GM18868 (cell line): ENCODE data around the gene LRMDA.

Experiments
- ATAC-seq: cut with Tn5 transposase; IDR thresholded peaks from one replicate; pipeline ENCODE4 v1.9.1; 2021; ENCODE audit warnings: mild to moderate bottlenecking, moderate library complexity; ENCODE audit not compliant: unreplicated experiment

LRMDA gene

DNA sequence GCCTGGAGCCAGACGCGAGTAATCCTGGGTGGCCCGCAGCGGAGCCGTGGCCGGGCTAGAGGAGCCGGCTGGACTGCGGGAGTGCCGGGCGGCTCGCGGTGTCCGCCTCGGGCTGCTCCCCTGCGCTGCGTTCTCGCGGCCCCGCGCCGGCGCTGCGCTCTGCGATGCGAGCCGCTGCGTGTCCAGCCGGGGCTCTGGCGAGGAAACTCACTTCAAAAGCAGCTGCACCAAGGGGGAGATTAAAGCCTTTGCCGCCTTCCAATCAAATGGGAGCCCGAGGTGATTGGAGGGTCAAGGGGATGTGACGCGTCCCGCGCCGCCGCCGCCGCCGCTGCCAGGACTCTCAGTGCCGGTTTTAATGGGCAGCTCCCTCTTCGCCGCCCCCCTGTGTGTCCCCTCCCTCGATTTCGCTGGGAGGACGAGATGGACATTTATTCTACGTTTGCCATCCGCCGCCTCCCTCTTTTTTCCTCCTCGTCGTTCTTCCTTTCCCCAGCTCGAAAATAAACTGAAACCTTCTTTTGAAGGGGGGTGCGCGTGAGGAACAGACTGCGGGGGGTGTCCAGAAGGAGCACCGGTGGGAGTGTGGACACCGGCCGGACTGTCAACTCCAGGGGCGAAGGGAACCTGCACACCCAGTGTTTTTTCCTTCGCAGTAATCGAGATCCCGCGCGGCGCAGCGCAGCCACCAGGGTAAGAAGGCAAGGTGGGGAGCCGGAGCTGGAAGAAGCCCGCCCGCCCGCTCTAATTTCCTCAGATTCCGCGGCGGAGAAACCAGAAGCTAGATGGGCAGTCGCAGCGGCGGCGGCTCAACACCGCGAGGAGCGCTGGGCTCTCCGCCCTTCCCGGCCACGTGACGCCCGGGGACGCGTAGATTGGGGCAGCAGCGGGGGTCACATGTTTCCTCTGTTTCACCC lies 29.6 kb upstream of the LRMDA start, which contains the start of gene ZNF503:
Gene ZNF503 (minus strand): TSS at position 196 of the 917 bp plus-strand sequence. CDS start 345 bp downstream, outside the sequence.
- peak; percentile 70 for ATAC-seq

DNA sequence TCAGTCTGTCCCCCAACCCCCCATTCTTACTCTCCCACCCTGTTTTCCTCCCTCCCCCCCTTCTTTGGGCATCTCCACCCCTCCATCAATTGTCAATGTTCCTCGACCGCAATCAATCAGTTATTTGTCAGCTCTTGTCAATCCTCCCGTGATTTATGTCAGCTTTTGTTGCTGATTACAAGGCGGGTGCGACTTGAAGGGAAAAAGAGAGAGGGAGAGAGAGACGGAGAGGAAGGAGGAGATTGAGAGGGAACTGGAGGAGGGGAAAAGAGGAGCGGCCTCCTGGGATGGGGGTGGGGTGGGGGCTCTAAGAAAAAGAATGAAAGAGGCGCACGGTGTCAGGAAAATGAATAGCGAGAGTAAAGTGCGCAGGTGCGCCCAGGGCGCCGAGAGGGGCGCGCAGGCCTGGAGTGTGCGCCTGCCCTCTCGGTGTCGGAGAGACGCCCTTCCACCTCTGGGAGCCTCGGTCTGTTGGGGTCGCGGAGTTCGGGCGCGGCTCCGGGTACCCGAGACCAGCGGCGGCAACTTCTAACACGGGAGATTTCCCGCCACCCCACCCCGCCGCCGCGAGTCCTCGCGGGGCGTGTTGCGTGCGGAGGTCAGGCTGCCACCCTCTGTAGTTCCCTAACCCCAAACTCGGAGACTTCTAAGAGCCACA lies 28.8 kb upstream of the LRMDA start:
- no peak for ATAC-seq

DNA sequence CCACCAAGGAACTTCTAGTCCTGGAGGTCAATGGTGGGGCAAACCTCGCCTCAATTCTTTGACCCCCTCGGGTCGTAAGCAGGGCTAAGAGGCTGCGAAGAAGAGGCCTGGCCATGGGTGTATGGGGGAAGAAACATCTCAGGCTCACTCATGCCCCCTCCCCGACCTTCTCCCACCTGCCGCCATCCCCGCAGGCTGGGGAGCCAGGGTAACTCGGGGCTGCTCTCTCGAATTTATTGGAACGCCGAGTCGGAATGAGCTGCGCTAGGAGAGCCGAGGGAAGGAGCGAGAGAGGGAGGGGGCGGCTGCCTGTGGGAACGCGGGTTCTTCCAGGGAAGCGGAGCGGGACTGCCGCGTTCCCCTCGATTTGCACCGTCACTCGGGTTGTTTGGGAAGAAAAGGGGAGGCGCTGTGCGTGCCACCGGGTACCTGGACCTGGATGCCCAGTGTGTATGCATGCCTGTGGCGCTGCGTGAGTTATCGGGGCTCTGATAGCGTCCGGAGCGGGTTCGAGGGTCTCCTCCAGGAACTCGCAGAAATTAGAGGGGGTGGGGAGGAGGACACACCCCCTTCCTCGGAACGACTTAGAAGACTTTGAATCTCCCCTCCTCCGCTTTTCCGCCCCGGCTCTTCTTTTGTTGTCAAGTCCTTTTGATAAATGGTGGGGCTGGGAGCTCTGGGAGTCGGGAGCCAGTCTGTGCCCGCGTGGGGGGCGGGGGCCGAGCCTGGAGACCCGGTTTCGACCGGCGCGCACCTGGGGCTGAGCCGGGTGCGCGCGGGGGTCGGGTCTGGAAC lies 28.1 kb upstream of the LRMDA start:
- no peak for ATAC-seq

DNA sequence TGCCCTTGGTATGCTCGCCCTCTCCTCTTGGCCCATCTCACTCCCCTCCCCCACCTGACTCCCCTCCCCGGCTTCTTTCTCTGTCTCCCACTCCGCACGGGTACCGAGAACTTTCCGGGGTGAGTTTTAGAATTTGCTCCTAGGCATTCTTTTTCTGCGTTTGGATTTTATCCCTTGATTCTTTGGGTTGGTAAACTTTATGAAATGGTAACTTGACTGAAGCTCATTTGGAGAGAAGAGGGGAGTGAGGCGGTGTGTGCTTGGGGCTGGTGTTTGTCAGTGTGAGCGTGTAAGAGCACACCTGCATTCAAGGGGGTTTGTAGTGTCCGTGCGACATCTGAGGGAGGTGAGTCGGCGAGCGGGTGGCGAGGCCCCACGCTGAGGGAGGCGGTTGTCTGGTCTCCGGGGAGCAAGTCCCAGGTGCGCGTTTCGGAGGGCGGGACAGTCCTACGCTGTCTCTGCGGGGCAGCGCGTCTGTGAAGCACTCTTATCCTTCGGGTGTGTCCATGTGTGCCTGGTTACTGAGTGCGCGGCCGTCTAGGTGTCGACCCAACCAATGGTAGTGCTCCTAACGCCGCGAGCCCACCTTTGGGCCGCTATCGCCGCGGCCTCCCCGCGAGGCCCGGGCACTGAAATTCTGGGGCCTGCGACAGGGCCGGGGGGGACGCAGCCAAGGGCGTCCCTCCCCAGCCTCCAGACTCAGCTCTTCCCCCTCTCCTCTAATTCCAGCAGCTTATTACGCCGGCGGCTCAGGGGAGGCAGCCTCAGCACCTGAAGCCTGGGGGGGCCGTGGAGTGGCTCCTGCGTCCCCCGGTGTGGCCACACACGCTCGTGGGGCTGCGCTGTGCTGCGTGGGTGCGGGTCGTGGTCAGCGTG lies 27.2 kb upstream of the LRMDA start:
- ATAC-seq: no peak

DNA sequence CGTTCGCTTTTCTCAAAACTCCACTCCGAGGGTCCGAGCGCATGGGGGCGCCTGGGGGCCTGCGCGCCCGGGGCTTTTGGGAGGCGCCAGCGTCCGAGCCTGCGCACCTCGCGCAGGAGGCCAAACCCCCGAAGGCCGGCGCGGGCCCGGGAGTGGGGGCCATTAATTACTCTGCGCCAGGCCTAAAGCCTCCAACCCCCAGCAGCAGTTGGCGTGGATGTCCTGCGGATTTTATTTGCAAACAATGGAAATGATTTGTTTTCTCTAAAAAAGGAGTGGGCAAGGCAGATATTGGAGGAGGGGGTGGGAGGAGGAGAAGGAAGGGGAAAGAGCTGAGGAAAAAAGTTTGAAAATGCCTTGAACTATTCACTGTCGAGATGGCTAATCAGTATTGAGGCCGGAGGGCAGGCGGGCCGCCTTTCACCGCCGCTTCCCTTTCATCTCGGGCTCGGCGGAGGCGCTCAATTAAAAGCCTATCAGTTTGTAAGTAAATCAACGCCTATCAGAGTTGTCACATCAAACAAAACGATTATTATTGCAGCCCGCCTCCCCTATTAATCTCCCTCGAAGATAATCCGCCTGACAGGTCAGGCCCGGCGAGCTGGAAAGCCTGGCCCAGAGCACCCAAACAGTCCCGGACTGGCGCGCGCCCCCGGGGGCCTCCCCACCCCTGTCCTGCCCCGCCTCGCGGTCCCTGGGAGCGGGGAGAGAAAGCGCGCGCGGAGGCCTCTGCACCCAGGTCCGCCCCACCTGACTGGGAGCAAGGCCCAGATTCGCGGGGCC lies 26.4 kb upstream of the LRMDA start:
- ATAC-seq: no peak

DNA sequence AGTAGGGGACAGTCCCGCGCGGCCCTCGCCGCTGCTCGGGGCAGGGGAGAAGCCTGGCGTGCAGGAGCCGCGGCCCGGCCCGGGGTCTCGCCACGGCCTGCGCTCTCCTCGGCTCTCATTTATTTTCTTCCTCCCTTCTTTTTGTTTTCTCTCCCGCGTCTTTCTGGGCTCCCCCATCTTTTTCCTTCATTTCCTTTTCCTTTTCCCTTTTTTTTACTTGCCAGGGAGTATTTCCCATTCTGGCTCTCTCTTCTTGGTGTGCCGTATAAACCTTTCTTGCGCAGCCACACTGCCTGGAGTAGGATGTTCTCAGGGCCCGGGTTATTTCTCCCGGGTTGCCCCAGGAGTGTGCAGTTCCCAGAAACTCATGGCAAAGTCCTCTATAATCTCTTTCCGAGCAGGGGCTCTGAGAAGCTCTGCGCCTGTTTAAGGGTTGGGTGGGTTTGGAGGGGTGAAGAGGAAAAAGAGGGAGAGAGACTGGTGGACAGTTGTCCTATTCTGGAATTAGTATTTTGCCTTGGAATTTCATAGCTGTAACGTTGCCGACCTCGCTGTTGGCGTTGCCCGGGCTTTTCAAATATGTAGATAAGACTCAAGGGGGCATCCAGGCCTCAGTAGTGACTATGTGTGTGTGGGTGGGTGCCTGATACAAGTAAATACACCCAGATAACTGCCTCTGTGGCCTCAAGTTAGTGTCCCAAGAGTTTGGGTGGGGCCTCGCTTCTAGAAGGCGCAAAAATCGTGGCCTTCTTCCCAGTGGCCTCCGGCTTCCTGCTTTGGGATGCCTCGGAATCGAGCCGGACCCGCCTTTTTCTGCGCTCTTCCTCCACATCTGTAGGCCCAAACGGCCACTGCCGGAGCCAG lies 25.6 kb upstream of the LRMDA start:
- no peak for ATAC-seq

DNA sequence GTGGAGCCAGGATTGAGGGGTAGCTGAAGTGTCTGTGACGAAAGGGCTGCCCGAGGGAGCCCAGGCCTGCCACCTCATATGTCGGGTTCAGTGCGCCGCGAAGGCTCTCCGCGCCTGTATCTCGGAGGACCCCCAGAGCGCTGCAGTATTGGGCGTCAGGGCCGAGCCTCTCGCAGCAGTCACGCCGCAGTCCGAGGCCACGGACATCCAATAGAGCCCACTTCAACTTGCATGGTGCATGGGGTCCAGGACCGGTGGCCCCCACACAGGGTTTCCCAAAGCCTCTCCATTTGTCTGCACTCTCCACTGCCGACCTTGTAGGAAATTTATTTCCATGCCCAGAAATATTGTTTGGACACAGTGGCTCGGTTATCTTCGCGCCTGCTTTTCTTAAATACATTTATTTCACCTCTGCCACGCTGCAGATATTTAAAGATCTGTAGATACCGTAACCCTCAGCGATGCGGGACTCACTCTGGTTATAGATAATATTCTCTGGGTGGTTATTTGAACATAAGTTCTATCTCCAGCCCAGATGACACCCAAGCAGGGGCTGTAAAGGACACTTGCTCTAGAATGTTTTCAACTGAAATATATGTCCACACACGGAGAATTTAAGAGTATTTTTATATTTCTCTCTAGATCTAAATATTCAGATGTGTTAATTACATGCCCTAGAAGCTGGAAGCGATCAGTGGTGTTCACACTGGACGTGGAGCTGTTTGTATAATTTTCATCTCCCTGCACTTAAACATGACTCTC lies 24.8 kb upstream of the LRMDA start:
- no peak for ATAC-seq

DNA sequence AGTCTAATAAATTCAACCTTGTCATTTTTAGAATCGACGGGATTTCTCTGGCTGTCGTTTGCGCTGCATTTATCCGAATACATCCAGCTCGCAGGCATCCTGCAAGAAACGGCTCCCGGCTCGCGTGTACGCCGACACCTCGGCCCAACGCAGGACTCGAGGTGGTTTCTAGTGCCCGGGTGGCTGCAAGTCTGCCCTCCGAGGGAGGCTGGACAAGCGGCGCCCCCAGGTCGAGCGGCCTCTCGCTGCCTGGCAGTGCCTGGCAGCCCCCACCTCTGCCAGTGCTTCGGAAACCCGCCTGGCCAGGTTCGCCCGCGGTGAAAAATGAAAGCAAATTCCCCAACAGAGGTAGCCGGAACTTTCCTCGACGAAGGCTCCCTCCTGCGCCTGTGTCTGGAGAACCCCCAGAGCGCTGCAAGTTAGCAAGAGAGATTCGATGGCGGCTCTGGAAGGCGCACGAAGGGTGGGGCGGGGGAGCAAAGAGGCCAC lies 24.2 kb upstream of the LRMDA start:
- ATAC-seq: no peak

DNA sequence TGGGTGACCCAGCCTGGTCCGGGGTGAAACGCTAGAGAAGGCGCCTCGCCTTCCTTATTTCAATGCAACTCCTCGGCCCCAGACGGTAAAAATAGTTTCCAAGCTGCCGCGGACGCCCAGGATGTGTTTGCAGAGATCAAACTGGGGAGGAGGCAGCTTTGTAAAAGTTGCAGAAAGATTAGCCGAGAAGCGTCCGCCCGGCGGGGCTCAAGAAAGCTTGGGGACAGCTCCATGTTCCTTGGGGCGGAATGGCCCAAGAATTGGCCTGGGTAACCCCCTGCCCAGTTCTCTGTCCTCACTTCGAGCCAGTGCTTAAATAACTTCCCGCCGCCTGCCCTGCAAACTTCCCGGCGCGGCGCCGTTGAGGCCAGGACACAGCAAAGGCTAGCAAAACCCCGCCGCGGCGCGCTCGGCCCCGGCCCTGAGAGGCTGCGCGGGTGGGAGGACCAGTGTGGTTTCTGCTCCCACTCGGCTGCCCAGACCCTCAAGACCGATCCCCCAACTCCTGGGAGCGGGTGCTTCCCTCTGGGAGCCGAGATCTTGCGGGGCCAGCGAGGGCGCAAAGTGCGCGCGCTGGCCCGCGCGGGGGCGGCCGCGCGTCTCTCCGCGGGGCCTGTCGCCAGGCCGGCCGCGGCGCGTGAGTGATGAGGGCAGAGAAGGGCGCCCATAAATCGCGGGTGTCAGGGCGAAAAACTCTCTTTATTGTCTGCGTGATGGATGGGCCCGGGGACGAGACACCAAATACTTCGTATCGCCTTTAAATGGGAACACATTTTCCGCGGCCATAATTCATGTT lies 23.5 kb upstream of the LRMDA start:
- ATAC-seq: no peak

DNA sequence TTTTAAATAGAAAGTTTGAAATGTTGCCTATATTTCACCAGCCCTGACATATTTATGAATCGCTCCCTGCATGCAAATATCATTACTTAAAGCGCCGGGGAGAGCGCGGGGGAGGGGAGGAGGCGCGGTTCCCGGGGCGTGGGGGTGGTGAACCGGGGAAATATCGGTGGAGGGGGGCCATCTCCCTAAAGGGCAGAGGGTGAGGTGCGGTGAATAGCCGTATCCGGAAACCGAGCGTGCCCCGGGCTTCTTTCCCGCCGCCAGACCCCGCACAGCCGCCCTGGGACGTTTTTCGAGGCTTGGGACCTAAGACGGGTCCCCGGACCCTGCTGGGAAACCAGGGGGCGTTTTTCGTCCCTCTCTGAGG lies 22.9 kb upstream of the LRMDA start:
- ATAC-seq: no peak

DNA sequence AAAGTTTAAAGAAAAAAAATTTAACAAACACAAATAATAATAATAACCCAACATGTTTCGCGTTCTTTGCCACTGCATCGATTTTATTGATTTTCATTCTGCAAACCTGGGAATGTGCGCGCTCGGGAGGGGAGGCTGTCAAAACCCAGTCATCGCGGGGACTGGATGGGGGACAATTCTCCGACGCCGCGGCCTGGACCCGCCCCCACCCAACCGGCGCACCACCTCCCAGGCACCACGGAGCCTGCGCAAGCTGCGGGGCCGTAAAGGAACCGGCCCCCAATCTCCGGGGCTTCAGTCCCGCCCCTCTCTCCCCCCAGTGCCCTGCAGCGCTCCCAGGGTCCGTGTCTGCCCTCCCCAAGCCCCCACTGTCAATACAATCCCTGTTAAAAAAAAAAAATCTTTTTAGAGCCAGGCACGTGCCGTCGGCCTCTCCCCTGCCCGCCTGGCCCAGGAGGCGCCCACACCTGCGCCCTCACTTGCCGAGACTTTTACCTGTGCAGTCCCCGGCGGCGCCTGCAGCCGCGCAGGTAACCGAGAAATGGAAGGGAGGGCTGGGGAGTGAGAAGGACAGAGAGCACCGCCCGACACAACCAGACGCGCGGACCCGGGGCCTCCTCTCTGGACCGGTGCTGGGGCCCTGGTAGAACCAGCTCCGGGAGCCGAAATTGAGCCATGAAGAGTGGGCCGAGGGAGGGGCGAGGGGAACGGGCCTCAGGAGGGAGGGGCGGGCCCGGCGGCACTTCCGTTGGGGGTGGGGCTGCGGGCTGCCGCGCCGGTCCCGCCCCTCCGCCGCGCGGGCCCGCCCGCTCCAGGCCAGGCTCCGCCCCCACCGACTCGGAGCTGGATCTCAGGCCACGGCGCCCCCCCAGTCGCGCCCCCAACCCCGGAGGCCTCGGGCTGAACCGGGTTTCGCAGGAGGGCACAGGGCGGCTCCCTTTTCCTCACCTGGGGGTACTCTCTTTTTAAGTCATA lies 22.2 kb upstream of the LRMDA start:
- ATAC-seq: no peak

DNA sequence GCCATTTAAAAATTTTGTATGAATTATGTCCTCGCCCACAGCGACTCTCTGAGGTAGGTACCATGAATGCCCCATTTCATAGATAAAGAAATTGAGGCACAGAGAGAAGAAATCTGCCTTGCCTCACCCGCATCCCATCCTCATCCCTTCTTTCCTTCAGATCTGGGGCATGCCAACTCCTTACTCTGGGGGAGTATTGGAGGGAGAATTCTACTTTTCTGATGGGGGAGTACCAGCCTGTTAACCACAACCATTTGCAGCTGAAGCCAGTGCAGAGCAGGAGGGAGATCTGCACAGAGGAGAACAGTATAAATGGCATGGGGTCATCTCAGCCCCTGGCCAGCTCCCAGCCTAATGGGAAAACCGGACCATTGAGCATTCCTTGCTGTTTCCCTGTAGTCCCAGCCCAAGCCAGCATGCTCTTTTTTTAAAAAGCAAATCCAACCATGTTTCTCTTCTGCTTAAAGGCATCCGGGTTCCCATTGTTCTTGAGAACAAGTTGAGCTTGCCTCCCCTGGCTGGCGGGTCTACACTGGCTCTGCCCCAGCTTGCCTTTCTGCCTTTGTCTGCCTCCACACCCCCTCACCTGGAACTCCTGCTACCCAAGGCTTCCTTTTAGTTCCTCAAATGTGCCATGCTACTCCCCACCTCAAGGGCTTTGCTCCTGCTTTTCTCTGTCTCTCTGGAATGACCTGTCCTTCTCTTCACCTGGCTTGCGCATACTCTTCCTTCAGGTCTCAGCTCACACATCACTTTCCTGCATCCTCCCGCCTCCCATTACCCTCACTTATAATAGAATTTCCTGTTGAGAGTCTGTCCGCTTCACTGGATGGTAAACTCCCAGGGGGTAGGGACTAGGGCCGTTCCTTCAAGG lies 21.1 kb upstream of the LRMDA start:
- ATAC-seq: no peak

DNA sequence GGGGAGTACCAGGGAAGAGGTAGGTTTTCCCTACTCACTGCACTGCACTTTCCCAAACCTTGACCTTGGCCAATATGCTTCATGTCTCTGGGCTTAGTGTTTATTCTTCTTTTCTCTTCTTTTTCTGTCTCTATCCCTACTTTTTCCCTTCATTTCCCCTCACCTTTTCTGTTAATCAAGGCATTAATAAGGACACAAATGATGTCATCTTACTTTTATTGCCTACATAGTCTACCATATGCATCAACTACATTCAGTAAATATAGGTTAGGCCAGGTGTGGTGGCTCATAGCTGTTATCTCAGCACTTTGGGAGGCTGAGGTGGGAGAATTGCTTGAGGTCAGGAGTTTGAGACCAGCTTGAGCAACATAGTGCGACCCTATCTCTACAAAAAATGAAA lies 16.9 kb upstream of the LRMDA start:
- no peak for ATAC-seq

DNA sequence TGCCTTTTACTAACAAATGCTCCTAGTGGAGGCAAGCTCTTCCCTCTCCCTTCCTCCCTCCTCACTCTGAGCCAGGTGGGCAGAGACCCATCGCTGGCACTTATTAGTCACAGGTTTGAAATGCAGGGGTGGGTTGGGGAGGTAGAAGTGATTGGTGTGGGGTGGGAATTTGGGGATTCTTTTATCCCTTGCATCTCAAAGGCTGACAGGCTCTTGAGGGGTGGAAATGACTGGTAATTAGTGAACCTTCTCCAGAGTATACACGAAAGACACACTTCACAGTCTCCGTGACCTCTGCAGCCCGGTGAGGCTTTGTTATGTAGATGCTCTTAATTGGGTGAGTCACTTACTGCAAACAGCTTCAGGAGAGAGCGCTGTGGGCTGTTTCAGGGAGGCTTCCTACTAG lies 13.9 kb upstream of the LRMDA start:
- ATAC-seq: no peak

DNA sequence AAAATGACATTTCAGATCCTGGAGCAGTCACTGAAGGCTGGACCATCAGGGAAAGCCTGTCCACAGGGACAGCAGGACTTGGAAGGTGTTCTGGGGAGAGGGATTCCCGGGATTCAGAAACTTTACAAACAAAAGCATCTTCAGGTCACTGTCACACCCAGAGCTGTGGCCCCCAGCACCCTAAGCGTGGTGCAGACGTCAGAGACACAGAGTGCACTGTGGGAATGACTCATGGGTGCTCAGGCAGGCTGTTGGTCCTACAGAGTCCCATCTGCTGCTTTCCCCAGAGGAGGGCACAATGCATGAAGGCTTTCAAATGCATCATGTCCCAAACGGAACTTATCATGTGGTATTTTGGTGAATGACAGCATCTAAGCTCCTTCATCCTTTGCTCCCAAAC lies 13.1 kb upstream of the LRMDA start:
- no peak for ATAC-seq
